ENCODE data around the gene SEC61A1. TPM values are rescaled to one million over a fixed set of nuclear protein-coding genes. Genes with fewer than 3 reads are reported as not detected.

SEC61A1 gene
- total RNA-seq, 1 donor from 2014 or later = 184 TPM

DNA sequence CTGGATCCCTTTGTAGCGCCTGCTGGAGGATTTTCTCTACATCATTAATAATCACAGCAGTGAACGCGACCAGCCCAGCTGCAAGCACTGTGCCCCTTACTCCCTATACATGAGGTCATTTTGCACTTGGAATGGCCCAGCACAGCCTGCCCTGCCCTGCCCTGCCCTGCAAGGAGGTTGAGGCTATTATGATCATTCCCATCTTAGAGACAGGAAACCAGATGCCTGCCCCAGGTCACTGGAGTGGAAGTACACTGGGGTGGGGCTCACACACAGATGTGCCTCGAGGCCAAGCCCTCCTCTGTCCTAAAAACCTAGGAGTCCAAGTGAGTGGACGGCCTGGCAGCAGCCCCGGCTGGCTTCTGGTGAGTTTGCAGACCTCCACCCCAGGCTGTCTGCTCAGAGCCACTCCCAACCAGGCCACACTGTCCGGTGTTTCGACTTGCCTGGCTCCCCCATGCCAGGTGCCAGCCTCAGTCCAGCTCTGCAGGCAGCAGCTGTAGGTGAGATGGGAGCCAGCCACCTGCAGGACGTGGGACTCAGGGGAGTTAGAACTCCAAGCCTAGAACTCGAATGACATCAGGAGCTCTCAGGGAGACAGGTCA is 30.4 kb upstream of the SEC61A1 start:
- no peaks in the 10 kb centered on the region for H3K4me1 Mint-ChIP-seq
- no peaks in the 10 kb centered on the region for H3K9me3 Mint-ChIP-seq
- H3K27ac Mint-ChIP-seq (ENCODE audit: unreplicated experiment) = peak overlapping the region; percentile 45
- no peak for DNase-seq (ENCODE audit: low read depth, low spot score)
- TF ChIP-seq, protein P1, sequence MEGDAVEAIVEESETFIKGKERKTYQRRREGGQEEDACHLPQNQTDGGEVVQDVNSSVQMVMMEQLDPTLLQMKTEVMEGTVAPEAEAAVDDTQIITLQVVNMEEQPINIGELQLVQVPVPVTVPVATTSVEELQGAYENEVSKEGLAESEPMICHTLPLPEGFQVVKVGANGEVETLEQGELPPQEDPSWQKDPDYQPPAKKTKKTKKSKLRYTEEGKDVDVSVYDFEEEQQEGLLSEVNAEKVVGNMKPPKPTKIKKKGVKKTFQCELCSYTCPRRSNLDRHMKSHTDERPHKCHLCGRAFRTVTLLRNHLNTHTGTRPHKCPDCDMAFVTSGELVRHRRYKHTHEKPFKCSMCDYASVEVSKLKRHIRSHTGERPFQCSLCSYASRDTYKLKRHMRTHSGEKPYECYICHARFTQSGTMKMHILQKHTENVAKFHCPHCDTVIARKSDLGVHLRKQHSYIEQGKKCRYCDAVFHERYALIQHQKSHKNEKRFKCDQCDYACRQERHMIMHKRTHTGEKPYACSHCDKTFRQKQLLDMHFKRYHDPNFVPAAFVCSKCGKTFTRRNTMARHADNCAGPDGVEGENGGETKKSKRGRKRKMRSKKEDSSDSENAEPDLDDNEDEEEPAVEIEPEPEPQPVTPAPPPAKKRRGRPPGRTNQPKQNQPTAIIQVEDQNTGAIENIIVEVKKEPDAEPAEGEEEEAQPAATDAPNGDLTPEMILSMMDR (conservative IDR thresholded peaks at IDR 0.05) = no peak
- H3K27me3 Mint-ChIP-seq (ENCODE audit: low read depth) = peaks cover 17% of the 10 kb centered on the region
- no peaks in the 10 kb centered on the region for H3K36me3 Mint-ChIP-seq (ENCODE audit: low read depth)
- H3K4me3 Mint-ChIP-seq = no peak overlapping the region

DNA sequence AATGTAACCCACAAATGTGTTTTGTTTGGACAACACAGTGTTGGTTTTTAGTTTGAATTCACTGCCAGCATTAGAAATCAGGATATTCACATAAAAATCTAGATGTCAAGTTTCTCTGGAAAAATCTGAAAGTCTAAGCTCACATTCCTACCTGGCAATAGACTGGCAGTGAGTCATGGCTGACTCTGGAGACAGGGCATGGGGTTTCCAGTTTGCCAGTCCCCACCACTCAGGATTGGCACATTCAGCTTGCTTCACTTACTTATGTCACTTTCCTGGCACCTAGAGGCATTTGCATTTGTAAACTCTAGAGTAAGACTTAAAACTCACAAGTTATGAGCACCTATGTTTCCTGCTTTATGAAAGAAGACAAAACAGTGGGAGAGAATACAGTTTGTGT is 19.1 kb upstream of the SEC61A1 start:
- TF ChIP-seq, protein P1 (conservative IDR thresholded peaks at IDR 0.05) = no peak
- Mint-ChIP-seq H3K4me1 (no peaks in the 10 kb centered on the region), H3K27me3 (ENCODE audit: low read depth) (peaks cover 15% of the 10 kb centered on the region), H3K9me3 (no peaks in the 10 kb centered on the region), H3K36me3 (ENCODE audit: low read depth) (no peaks in the 10 kb centered on the region), H3K4me3 (no peak overlapping the region), H3K27ac (ENCODE audit: unreplicated experiment) (no peak overlapping the region)
- DNase-seq (ENCODE audit: low read depth, low spot score) = no peak

DNA sequence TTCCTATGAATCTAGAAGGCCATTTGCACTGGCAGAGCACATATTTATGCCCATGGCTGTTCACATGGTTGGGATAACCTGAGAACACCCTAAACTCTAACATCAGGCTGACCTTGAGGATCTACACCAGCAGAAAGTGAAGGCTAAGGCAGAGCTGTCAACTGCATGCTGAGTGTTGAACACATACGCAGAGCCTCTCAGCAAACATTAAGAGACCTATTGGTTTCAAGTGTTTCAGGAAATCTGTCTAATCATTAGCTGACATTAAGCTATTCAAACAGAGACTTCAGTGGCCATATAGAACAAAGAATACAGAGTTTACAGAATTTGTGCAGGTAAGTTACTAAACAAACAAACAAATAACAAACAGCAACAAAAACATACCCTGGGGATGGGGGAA is 16.1 kb upstream of the SEC61A1 start:
- Mint-ChIP-seq H3K27ac (ENCODE audit: unreplicated experiment) (no peak overlapping the region), H3K4me1 (no peaks in the 10 kb centered on the region), H3K36me3 (ENCODE audit: low read depth) (no peaks in the 10 kb centered on the region), H3K9me3 (no peaks in the 10 kb centered on the region), H3K4me3 (no peak overlapping the region), H3K27me3 (ENCODE audit: low read depth) (peaks cover 36% of the 10 kb centered on the region)
- DNase-seq (ENCODE audit: low read depth, low spot score) = no peak
- TF ChIP-seq, protein P1 (conservative IDR thresholded peaks at IDR 0.05) = no peak

DNA sequence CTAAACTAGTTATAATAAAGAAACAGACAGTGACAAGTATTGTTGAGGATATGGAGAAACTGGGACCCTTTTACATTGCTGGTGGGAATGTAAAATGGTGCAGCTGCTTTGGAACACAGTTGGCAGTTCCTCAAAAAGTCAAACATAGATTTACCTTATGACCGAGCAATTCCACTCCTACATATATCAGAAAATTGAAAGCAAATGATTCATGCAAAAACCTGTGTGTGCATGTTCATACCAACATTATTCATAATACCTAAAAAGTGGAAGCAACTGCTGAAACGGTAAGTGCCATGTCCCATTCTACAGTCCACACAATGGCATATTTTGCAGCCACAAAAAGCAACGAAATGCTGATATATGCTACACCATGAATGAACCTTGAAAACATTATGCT is 12.2 kb upstream of the SEC61A1 start:
- Mint-ChIP-seq H3K9me3 (no peaks in the 10 kb centered on the region), H3K36me3 (ENCODE audit: low read depth) (no peaks in the 10 kb centered on the region), H3K4me3 (no peak overlapping the region), H3K27ac (ENCODE audit: unreplicated experiment) (no peak overlapping the region), H3K27me3 (ENCODE audit: low read depth) (peaks cover 57% of the 10 kb centered on the region), H3K4me1 (no peaks in the 10 kb centered on the region)
- DNase-seq (ENCODE audit: low read depth, low spot score) = no peak
- TF ChIP-seq, protein P1 (conservative IDR thresholded peaks at IDR 0.05) = no peak

DNA sequence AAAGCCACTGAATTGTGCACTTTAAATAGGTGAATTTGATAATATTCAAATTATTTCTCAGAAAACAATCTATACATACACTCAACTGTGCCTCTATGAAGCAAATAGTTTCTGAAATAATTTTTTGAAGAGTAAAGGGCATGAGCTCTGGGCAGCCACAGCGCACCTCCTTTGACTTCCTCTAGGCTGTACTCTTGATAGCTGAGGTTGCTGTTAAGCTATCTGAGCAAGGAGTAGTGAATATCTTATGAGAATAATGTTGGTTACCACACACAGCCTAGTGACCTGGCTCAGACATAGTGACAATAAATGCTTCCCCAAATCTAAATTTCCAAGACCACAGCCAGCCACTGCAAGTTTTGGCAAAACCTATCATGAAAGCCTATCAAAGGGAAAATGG is 11.6 kb upstream of the SEC61A1 start:
- TF ChIP-seq, protein P1 (conservative IDR thresholded peaks at IDR 0.05) = no peak
- no peaks in the 10 kb centered on the region for H3K9me3 Mint-ChIP-seq
- no peak overlapping the region for H3K27ac Mint-ChIP-seq (ENCODE audit: unreplicated experiment)
- no peaks in the 10 kb centered on the region for H3K36me3 Mint-ChIP-seq (ENCODE audit: low read depth)
- no peak overlapping the region for H3K4me3 Mint-ChIP-seq
- no peaks in the 10 kb centered on the region for H3K4me1 Mint-ChIP-seq
- peaks cover 59% of the 10 kb centered on the region for H3K27me3 Mint-ChIP-seq (ENCODE audit: low read depth)
- no peak for DNase-seq (ENCODE audit: low read depth, low spot score)
